GM18907 (cell line): ENCODE data around the gene PAFAH1B1.

Experiments
- ATAC-seq: cut with Tn5 transposase; IDR thresholded peaks from one replicate; pipeline ENCODE4 v1.9.1; 2021; ENCODE audit warnings: mild to moderate bottlenecking, moderate library complexity; ENCODE audit not compliant: unreplicated experiment

PAFAH1B1 gene

DNA sequence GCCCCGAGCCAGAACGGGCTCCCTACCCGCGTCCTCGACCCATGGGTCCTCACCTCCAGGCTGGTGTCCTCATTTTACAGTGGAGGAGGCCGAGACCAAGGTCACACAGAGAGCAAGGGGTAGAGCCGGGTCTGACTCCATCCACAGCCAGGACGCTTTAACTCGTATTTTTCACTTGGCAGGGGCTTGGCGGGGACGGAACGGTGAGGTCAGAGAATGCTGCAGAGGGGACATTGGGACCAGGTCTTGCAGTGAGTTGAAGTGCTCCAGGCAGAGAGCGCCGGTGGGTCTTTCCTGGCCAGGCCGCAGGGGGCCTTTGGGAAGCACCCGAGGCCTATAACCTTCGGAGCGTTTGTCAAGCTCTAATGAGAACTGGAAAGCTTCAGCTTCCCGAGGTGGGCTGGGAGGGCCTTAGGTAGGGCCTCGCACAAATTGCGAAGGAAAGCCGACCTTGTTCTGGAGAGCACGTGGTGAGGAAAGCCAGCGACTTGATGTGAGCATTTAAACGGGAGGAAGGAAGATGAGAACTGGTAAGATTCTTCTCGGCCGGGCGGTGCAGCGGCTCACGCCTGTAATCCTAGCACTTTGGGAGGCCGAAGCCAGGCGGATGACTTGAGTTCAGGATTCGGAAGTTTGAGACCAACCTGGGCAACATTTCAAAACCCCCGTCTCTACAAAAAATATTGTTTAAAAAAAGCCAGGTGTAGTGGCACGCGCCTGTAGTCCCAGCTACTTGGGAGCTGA is 119.0 kb downstream of the PAFAH1B1 start:
- no peak for ATAC-seq

DNA sequence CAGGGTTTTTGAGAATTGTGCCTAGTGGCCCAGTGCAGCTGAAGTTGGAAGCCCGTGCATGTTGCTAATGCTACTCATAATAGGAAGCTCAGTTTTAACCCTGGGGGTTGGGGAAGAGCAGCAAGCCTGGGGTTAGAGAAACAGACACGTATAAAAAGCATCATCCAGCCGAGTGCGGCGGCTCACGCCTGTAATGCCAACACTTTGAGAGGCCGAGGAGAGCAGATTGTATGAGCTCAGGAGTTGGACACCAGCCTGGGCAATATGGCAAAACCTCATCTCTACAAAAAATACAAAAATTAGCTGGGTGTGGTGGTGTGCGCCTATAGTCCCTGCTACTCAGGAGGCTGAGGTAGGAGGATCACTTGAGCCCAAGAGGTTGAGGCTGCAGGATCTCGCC is 120.4 kb downstream of the PAFAH1B1 start:
- ATAC-seq: no peak

DNA sequence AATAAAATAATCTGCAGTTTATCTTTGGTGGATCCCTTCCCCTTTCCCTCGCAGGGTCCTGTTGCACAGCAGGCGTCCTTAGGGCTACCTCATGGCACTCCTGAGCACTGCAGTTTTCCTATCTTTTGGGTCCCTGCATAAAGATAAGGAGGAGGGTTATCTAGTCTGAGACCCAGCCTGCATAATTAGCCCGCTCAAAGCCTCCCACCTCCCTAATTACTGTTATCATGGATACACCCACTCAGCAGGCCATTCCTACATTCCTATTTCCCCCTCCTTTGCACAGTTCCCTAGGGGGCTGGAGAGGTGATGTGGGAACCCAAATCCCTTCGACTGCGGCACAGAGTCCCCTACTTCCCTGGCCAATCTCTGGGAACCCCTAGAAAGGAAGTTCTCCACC is 123.2 kb downstream of the PAFAH1B1 start:
- no peak for ATAC-seq

DNA sequence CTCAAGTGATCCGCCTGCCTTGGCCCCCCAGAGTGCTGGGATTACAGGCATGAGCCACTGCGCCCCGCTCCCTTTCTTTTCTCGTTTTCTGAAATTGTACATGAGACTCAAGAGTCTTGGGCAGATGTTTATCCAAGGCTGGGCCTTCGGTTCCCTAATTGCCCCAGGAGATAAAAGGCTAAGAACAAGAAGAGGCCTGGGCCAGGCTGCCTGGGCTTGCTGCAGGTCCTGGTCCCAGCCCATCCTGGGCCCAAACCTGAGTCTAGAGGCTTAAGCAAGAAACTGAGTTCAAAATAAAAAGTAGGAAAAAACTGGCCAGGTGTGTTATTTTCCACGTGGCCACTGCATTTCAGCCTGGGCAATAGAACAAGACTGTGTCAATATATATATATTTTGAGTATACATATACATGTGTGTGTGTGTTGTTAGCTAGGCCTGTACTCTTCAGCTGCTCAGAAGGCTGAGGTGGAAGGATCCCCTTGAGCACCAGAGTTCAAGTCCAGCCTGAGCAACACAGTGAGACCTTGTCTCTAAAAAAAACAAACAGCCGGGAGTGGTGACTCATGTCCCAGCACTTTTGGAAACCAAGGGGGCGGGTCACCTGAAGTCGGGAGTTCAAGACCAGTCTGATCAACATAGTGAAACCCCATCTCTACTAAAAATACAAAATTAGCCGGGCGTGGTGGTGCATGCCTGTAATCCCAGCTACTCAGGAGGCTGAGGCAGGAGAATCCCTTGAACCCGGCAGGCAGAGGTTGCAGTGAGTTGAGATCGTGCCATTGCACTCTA is 124.9 kb downstream of the PAFAH1B1 start:
- ATAC-seq: no peak

DNA sequence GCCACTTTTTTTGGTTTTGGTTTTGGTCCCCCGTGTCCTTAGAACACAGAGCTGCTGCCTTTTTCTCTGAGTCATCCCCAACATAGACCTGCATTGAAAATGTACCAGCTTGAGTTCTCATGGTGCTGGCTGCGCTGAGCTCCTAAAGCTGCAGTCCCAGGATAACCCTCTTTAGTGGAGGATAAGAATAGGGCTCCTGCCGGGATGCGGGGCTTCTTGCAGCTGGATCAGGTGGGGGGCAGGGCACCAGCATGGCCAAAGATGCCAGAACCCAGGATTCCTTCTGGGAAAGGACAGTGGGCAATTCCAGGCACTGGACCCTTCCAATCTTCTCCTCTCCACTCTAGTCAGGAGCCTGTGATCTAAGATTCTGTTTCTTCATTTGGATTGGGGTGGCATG is 126.4 kb downstream of the PAFAH1B1 start:
- no peak for ATAC-seq

DNA sequence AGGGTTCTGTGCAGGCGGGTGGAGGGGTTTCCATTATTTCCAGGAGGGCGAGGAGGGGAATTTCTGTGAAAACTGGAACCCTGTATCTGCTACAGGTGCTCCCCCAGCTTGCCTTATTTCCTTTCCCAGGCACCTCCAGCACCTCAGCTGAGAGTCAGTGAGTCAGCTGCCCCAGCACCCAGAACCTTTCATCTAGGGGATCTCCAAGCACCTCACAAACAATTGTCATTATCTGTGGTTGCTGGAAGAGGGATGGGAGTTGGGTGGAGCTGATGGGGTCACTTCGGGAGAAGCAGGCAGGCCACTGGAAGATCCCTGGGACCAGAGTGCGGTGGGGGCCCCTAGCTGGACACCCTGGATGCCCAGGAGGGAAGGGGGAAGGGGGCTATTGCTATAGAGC is 128.1 kb downstream of the PAFAH1B1 start:
- ATAC-seq: no peak

DNA sequence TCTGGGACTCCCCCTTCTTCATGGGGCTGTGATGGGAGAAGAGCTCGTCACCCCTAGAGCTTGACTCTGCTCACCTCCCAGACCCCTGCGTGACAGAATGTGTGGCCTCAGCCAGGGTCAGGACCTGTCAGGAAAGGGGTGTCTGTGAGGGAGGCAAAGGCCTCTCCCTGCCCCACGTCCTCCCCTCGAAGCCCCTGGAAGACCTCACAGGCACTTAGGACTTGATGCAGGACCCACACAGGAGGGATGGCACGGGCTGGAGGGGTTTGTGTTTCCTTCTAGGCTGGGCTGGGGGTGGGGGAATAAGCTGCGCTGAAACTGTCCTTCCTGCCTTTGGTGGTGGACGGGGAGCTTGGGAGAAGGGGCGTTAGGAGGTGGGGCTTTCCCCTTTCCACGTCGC is 129.2 kb downstream of the PAFAH1B1 start:
- ATAC-seq: no peak

DNA sequence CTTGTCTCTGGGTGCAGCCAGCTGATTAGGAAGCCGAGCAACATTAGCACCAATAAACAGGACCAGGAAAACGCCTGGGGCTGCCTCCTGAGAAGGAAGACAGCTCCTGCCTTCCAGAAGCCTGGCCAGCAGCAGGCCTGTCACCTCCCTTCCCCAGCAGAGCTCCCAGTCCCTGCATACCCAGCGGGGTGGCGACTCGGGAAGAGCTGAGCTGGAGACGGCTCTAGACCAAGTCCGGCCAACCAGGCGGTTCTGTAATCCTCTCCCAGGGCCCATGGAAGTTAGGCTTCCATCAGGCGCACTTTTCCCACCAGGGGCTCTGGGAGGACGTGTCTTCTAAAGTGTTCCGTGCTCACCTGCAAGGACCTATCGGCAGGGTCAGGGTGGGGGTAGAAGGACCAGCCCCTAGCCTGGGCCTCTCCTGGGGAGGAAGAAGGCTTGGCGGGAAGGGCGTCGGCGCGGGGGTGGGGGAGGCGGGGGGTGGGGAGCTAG is 130.1 kb downstream of the PAFAH1B1 start:
- no peak for ATAC-seq

DNA sequence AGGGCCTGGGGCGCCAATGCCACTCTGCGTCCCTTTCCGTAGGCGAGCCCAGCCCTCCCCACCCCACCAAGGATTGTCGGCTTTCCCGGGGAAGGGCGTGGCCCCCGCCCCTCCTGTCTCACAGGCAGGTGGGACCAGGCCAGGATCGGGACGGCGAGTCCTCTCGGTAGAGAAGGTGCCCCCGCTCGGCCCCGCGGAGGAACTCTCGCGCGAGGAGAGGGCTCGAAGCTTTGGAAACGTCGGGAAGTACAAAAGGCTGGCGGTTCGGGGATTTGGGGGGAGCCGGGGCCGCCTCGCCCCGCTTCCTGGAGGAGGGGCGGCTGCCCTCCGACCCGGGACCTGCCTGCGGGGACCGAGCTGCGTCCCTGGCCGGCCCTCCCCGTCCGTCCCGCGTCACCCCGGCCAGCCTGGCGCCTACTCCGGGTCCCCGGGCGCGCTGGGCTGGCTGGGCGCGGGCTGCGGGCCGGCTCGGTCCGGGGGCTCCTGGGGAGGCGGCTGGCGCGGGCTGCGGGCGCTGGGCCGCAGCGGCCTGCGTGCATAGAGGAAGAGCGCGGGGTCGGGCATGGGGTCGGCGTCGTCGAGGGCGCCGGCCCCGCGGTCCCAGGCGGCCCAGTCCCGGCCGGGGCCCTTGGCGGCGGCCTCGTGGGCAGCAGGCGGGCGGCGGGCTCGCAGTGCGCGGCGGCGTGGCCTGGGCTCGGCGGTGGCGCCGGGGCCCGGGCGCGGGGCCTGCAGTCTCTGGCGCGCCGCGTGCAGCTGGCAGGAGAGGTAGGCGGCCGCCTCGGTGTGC is 130.7 kb downstream of the PAFAH1B1 start:
- ATAC-seq: no peak

DNA sequence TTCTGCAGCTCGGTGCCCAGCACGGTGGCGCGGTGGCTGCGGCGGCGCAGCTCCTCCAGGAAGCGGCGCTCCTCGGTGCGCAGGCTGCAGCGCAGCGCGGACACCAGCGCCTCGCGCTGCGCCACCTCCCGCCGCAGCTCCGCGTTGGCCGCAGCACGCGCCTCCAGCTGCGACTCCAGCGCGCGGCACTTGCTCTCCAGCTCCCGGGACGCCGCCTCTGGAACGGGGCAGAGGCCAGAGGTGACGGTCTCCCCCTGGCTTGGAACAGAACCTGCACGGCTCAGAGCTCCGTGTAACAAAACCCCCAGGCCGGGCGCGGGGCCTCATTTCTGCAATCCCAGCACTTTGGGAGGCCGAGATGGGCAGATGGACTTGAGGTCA is 131.3 kb downstream of the PAFAH1B1 start:
- ATAC-seq: no peak

DNA sequence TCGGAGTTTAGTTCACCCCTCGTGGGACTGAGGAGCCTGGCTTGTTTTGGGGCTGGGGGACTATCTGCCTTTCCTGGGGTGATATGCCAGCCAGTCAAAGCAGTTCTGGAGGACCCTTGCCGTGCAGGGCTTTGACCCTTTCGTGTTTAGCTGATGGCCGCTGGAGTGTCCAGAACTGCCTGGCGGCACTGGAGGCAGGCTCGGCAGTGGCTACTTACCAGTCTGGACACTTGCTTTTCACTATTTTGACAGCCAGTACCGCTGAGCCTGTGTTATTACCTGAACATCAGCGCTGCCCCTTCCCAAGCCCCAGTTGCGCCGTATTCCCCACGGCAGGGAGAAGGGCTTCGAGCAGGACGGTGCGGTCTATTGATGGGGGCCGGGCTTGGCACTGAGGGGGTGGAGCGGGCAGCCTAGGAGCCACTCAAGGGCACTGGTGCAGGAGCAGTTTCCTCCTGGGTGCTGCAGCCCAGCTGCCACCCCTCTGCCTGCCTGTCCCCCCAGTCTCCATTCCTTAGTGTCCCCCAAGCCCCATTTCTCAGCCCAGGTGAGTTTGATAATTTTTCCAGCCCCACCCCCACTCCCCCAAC is 137.4 kb downstream of the PAFAH1B1 start:
- ATAC-seq: no peak

DNA sequence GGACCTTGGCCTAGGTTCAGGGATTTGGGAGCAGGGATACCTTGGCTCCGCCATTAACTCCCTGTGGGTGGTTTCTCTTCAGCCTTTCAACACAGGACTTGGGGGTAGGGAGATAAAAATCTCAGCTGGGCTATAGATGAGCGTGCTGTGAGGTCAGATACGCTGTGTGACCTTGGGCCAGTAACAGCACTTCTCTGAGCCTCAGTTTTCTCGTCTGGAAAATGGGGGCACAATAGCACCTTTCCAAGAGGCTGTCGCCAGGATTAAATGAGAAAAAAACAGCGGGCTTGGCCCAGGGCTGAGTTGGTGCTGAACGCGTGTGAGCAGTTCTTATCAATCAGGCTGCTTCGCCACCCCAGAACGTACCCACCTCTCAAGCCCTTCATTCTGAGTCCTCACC is 138.4 kb downstream of the PAFAH1B1 start:
- ATAC-seq: no peak

DNA sequence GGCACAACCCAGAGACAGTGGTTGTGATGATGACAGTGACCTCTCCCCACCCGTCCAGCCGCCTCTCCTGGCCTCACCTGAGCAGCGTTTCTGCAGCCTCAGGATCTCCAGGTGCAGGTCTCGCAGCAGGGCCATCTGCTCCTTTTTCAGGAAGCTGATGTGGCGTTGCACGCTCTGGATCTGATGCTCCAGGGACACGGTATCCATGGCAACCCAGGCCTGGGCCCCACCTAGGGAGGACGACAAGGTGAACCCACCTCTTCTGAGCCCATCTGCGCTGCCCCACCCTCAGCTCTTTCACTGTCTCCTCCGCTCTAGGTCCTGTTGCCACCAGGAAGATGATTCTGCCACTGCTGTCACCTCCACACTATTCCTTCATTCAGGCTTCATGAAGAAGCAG is 141.5 kb downstream of the PAFAH1B1 start:
- no peak for ATAC-seq
